DOHH2 (cell line): ENCODE measurements around the gene TMEM132D.

Experiments used
- H3F3A ChIP-seq: fragments of 200-600 bp; sonication (generic), shearing (Covaris generic); 2 replicates; pipeline ENCODE4 v1.6.0; 2016; ENCODE audit warnings: antibody characterized with exemption, mild to moderate bottlenecking; ENCODE audit not compliant: control insufficient read depth, insufficient read depth
- H3K27ac ChIP-seq: fragments of 200-600 bp; sonication (generic); 2 replicates; pipeline ENCODE4 v1.5.1; 2014; ENCODE audit warnings: low read depth, mild to moderate bottlenecking, low read length, moderate library complexity
- H3K27me3 ChIP-seq: fragments of 200-600 bp; sonication (generic); 2 replicates; pipeline ENCODE4 v1.6.1; 2014; ENCODE audit warnings: mild to moderate bottlenecking, low read length, mixed read lengths; ENCODE audit not compliant: control insufficient read depth
- H3K36me3 ChIP-seq: fragments of 200-600 bp; sonication (generic); 2 replicates; pipeline ENCODE4 v1.6.1; 2014; ENCODE audit warnings: mild to moderate bottlenecking, low read length, moderate library complexity, mixed read lengths; ENCODE audit not compliant: control insufficient read depth
- H3K4me1 ChIP-seq: fragments of 200-600 bp; sonication (generic); 2 replicates; pipeline ENCODE4 v1.6.1; 2014; ENCODE audit warnings: mild to moderate bottlenecking, low read length, mixed read lengths; ENCODE audit not compliant: control insufficient read depth
- H3K4me2 ChIP-seq: fragments of 200-600 bp; sonication (generic); 2 replicates; pipeline ENCODE4 v1.6.0; 2014; ENCODE audit warnings: mild to moderate bottlenecking, low read length, moderate library complexity
- H3K4me3 ChIP-seq: fragments of 200-600 bp; sonication (generic); 2 replicates; pipeline ENCODE4 v1.5.1; 2014; ENCODE audit warnings: mild to moderate bottlenecking, low read length, mixed read lengths
- H3K79me2 ChIP-seq: fragments of 200-600 bp; sonication (generic); 2 replicates; pipeline ENCODE4 v1.6.1; 2014; ENCODE audit warnings: mild to moderate bottlenecking, low read length, mixed read lengths; ENCODE audit not compliant: control insufficient read depth
- H3K9me2 ChIP-seq: fragments of 200-600 bp; sonication (generic); replicated peaks from 2 replicates; pipeline ENCODE4 v1.6.1; 2014; ENCODE audit warnings: mild to moderate bottlenecking, low read length, mixed read lengths; ENCODE audit not compliant: control insufficient read depth
- H3K9me3 ChIP-seq: fragments of 200-600 bp; sonication (generic); 2 replicates; pipeline ENCODE4 v1.6.1; 2014; ENCODE audit warnings: antibody characterized with exemption, low read length, mixed read lengths; ENCODE audit not compliant: control insufficient read depth, insufficient read depth
- H4K20me1 ChIP-seq: fragments of 200-600 bp; sonication (generic); 2 replicates; pipeline ENCODE4 v1.6.0; 2014; ENCODE audit warnings: low read depth, mild to moderate bottlenecking, antibody characterized with exemption, low read length, moderate library complexity; ENCODE audit not compliant: control insufficient read depth, insufficient read depth
- CTCF ChIP-seq: fragments of 200-600 bp; sonication (generic); IDR thresholded peaks from one replicate; pipeline ENCODE4 v1.5.1; 2014; ENCODE audit warnings: antibody characterized with exemption, mild to moderate bottlenecking, low read depth, low read length; ENCODE audit not compliant: poor library complexity, severe bottlenecking
- EZH2phosphoT487 ChIP-seq: fragments of 200-600 bp; sonication (generic); IDR thresholded peaks from 2 replicates; pipeline ENCODE4 v1.6.1; 2017; ENCODE audit warnings: borderline replicate concordance, mild to moderate bottlenecking, antibody characterized with exemption, low read length, moderate library complexity, mixed read lengths

TMEM132D gene

GRCh38 chr12:129588142-129588541 lies 315.7 kb downstream of the TMEM132D start:
- H3K9me2 ChIP-seq, result no peaks in the 10 kb centered on the region

GRCh38 chr12:129585296-129585695 lies 318.5 kb downstream of the TMEM132D start:
- no peak overlapping the region for H3K4me3 ChIP-seq
- H3K9me2 ChIP-seq, result no peaks in the 10 kb centered on the region
- H3K27ac ChIP-seq, result no peak overlapping the region
- no peaks in the 10 kb centered on the region for H3K4me1 ChIP-seq
- H3K36me3 ChIP-seq, result no peaks in the 10 kb centered on the region
- no peak overlapping the region for H3K4me2 ChIP-seq
- no peaks in the 10 kb centered on the region for H3K79me2 ChIP-seq
- no peak for TF ChIP-seq EZH2phosphoT487
- no peak for TF ChIP-seq CTCF
- no peaks in the 10 kb centered on the region for H3F3A ChIP-seq
- H4K20me1 ChIP-seq, result no peaks in the 10 kb centered on the region
- no peaks in the 10 kb centered on the region for H3K9me3 ChIP-seq
- no peaks in the 10 kb centered on the region for H3K27me3 ChIP-seq

More at GRCh38 chr12:129588142-129588541, 315.7 kb downstream of the TMEM132D start:
- Histone ChIP-seq H3K27ac (no peak overlapping the region), H4K20me1 (no peaks in the 10 kb centered on the region), H3K9me3 (no peaks in the 10 kb centered on the region), H3K79me2 (no peaks in the 10 kb centered on the region), H3K4me1 (no peaks in the 10 kb centered on the region), H3K36me3 (no peaks in the 10 kb centered on the region), H3K4me2 (no peak overlapping the region), H3K27me3 (no peaks in the 10 kb centered on the region), H3K4me3 (no peak overlapping the region), H3F3A (no peaks in the 10 kb centered on the region)
- no peak for TF ChIP-seq EZH2phosphoT487
- no peak for TF ChIP-seq CTCF

- no peaks in the 10 kb centered on the region for H3K36me3 ChIP-seq
- no peak for TF ChIP-seq EZH2phosphoT487
- no peak for TF ChIP-seq CTCF
- no peaks in the 10 kb centered on the region for H3F3A ChIP-seq
- H3K4me3 ChIP-seq, result no peak overlapping the region
- no peaks in the 10 kb centered on the region for H3K79me2 ChIP-seq
- H3K27ac ChIP-seq, result no peak overlapping the region
- no peaks in the 10 kb centered on the region for H3K27me3 ChIP-seq
- no peaks in the 10 kb centered on the region for H3K4me1 ChIP-seq
- H3K4me2 ChIP-seq, result no peak overlapping the region
- H3K9me3 ChIP-seq, result no peaks in the 10 kb centered on the region
- no peaks in the 10 kb centered on the region for H3K9me2 ChIP-seq
- no peaks in the 10 kb centered on the region for H4K20me1 ChIP-seq
These were observed 323.9 kb downstream of the TMEM132D start for GRCh38 chr12:129579879-129580278.
